NCI-H774 (cell line): ENCODE data around the gene RHOT2.

Experiments
- DNase-seq: peaks from one replicate; lab custom pipeline; 2025; lab: John Stamatoyannopoulos, UW

The RHOT2 gene

GRCh38 chr16:632486-633335 is 35.2 kb upstream of the RHOT2 start:
- no peak for DNase-seq

- no peak for DNase-seq
Observed at GRCh38 chr16:633336-634050, 34.4 kb upstream of the RHOT2 start.

GRCh38 chr16:634051-634670 is 33.8 kb upstream of the RHOT2 start:
- no peak for DNase-seq

GRCh38 chr16:634996-635395 is 32.9 kb upstream of the RHOT2 start:
- no peak for DNase-seq

- no peak for DNase-seq
Observed at GRCh38 chr16:635573-636205, 32.2 kb upstream of the RHOT2 start.

GRCh38 chr16:636206-637080 is 31.5 kb upstream of the RHOT2 start, which contains the start of gene METTL26:
TSS of gene METTL26 (minus strand) at chr16:636305. CDS start at chr16:636290, 15 bp downstream.
- peak; percentile 74 for DNase-seq

GRCh38 chr16:637081-638018 is 30.6 kb upstream of the RHOT2 start:
- no peak for DNase-seq

GRCh38 chr16:638034-638543 is 29.8 kb upstream of the RHOT2 start:
- no peak for DNase-seq

- no peak for DNase-seq
Observed at GRCh38 chr16:638836-639235, 29.1 kb upstream of the RHOT2 start.

GRCh38 chr16:640614-641013 is 27.3 kb upstream of the RHOT2 start:
- DNase-seq, result no peak

GRCh38 chr16:641326-642188 is 26.4 kb upstream of the RHOT2 start, which contains the start of gene MCRIP2:
TSS of gene MCRIP2 (plus strand) at chr16:641828. CDS start at chr16:641992, 164 bp downstream.
- DNase-seq, result peak; percentile 58

GRCh38 chr16:642189-643049 is 25.5 kb upstream of the RHOT2 start:
- DNase-seq, result no peak

- DNase-seq, result no peak
Observed at GRCh38 chr16:643050-643368, 24.9 kb upstream of the RHOT2 start.

GRCh38 chr16:644556-644955 is 23.4 kb upstream of the RHOT2 start:
- no peak for DNase-seq

GRCh38 chr16:645852-646678 is 21.9 kb upstream of the RHOT2 start:
- DNase-seq, result no peak

- DNase-seq, result no peak
Observed at GRCh38 chr16:646679-647172, 21.2 kb upstream of the RHOT2 start.
